GM13977 (cell line): Measurements from ENCODE around the gene ZMYND19.
"Not testable (repeated sequence)": the region's sequence is repeated elsewhere in the genome, so short reads cannot be mapped to it uniquely, and the experiment has no call there.

Source experiments
- DNase-seq: peaks from one replicate; pipeline ENCODE4 v3.0.0; 2012; ENCODE audit warnings: low spot score
- in situ Hi-C: fragments of 300-500 bp; cut with MboI; formaldehyde crosslinking; loops from one replicate; pipeline ENCODE4 v1.12.0; 2022; ENCODE audit warnings: low sequenced_read_pairs, low pct_unique_long_range_greater_than_20kb, mixed read lengths, inconsistent platforms; ENCODE audit not compliant: unreplicated experiment
- TF ChIP-seq, protein P1 (sequence below): IDR thresholded peaks from 2 replicates; pipeline ENCODE4 v1.5.1; 2012; ENCODE audit warnings: mild to moderate bottlenecking, control low read depth; ENCODE audit not compliant: insufficient read depth; ENCODE audit errors: extremely low read depth, missing control alignments

Gene ZMYND19

DNA sequence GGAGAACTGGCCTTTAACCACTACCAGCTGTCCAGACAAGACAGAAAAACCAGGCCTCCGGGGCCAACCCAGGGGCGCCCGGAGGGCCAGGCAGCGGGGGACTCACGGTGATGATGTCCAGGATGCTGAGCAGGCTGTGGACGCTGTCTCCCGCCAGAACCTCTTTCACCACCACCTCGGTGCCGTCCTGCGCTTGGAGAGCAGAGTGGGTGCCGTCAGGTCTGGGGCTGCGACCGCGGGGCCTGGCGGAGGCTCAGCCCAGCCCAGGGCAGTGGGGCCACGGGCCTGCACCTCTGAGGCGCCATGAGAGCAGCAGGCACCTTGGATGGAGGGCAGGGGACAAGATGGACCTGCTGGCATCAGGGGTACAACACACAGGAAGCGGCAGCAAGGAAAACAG is 49.8 kb downstream of the ZMYND19 start:
- no peak for DNase-seq
- TF ChIP-seq, protein P1, sequence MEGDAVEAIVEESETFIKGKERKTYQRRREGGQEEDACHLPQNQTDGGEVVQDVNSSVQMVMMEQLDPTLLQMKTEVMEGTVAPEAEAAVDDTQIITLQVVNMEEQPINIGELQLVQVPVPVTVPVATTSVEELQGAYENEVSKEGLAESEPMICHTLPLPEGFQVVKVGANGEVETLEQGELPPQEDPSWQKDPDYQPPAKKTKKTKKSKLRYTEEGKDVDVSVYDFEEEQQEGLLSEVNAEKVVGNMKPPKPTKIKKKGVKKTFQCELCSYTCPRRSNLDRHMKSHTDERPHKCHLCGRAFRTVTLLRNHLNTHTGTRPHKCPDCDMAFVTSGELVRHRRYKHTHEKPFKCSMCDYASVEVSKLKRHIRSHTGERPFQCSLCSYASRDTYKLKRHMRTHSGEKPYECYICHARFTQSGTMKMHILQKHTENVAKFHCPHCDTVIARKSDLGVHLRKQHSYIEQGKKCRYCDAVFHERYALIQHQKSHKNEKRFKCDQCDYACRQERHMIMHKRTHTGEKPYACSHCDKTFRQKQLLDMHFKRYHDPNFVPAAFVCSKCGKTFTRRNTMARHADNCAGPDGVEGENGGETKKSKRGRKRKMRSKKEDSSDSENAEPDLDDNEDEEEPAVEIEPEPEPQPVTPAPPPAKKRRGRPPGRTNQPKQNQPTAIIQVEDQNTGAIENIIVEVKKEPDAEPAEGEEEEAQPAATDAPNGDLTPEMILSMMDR = no peak
- in situ Hi-C loops = no loop called here

DNA sequence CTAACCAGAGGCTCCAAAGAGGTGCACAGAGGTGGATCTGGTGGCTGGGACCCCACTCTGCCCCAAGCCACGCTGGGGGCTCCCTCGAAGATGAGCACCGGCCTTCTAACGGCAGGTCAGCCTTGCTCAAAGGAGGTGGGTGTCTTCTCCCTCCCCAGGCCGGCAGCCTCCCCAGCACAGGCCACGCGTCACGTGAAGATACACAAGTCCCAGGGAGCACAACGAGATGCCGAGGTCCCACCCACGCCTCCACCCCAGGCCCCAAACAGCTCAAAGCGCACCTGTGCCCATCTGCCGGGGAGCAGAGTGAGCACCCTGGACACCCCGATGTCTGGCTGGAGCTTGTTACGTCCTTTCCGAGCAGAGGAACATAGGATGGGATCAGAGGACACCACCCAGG is 52.3 kb downstream of the ZMYND19 start:
- DNase-seq = no peak
- in situ Hi-C loops = no loop called here
- TF ChIP-seq, protein P1 = no peak

DNA sequence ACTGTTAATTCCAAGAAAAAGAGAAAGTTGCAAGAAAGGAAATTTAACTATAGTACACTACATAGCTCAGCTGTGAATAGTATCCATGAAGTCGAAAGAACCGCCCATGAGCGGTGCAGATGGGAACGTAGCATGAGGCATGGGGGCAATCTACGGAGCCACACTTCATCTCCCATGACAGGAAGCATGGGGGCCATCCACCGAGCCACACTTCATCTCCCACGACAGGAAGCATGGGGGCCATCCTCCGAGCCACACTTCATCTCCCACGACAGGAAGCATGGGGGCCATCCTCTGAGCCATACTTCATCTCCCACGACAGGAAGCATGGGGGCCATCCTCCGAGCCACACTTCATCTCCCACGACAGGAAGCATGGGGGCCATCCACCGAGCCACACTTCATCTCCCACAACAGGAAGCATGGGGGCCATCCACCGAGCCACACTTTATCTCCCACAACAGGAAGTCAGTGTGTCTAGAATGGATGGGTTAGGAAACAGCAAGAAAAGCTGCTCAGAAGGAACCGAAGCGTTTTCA is 53.6 kb downstream of the ZMYND19 start:
- in situ Hi-C loops = not testable (repeated sequence)

DNA sequence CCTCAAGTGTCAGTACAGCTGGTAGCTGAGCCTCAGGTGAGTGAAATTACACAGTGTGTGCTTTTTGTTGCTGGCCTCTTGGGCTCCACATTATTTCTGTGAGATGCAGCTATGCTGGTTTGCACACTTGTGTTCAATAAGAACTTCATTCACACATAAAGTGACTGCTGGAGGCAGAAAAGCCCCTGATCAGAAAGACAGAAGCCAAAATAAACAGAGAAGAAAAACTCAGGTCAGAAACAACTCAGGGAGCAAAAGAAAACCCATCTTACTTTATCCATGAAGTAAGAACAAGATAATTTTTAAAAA is 55.2 kb downstream of the ZMYND19 start:
- no peak for DNase-seq
- in situ Hi-C loops = no loop called here

More for the DNA sequence above, 53.6 kb downstream of the ZMYND19 start:
- DNase-seq = not testable (repeated sequence)

DNA sequence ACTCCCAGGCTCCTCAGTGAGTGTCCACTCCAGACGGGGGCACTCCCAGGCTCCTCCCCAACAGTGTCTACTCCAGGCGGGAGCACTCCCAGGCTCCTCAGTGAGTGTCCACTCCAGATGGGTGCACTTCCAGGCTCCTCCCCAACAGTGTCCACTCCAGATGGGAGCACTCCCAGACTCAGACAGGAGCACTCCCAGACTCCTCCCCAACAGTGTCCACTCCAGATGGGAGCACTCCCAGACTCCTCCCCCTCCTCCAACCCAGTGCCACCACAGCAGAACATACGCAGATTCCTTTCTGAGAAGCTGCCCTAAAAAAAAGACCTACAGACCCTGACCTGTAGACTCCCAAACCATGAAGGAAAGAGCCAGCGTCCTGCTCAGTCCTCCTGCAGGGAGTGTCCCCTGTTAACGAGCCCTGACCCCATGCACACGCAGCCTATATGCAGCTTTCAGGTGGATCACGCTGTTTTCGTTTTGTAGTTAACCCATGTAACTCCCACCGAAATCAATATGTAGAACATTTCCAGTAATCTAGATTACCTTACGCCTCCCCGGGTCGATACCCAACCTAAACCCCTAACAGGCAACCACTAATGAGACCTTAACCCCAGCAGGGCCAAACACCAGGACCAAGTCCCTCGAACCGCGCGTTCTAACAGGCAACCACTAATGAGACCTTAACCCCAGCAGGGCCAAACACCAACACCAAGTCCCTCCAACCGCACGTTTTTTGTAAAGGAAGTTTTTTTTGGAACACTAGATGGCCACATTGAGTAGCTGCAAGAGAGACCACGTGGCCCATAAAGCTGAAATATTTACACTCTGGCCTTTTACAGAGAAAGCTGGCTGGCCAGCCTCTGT is 55.8 kb downstream of the ZMYND19 start:
- TF ChIP-seq, protein P1 = peak; percentile 56
- in situ Hi-C loops = no loop called here
- DNase-seq = peak; percentile 78

More for the DNA sequence above, 55.2 kb downstream of the ZMYND19 start:
- TF ChIP-seq, protein P1 = no peak

DNA sequence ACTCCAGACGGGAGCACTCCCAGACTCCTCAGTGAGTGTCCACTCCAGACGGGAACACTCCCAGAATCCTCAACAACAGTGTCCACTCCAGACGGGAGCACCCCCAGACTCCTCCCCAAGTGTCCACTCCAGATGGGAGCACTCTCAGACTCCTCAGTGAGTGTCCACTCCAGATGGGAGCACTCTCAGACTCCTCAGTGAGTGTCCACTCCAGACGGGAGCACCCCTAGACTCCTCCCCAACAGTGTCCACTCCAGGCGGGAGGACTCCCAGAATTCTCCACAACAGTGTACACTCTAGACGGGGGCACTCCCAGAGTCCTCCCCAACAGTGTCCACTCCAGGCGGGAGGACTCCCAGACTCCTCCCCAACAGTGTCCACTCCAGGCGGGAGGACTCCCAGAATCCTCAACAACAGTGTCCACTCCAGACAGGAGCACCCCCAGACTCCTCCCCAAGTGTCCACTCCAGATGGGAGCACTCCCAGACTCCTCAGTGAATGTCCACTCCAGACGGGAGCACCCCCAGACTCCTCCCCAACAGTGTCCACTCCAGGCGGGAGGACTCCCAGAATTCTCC is 57.3 kb downstream of the ZMYND19 start:
- DNase-seq, in situ Hi-C loops: not testable (repeated sequence)
